ENCODE results near the gene PIK3R3. TPM values are rescaled to one million over a fixed set of nuclear protein-coding genes. Genes with fewer than 3 reads are reported as not detected.

The PIK3R3 gene
- total RNA-seq, 1 experiment from 2014 or later = 1.6 TPM

GRCh38 chr1:46010611-46011010 is 121.8 kb downstream of the PIK3R3 start (continued):
- no peak for TF ChIP-seq ELF1 (IDR thresholded peaks at IDR 0.05; ENCODE audit: borderline replicate concordance, low read depth)

- POLR2A ChIA-PET = no interaction called here
- DNase-seq (ENCODE audit: low read depth, low spot score) (no peak), ATAC-seq (no peak)
- H3K36me3 ChIP-seq (ENCODE audit: control insufficient read depth in 1 of 2, insufficient read depth in 2 of 2, low read length in 2 of 2) = peaks cover 19 to 22% of the 10 kb centered on the region in 2 experiments; a peak in 3 of 4 replicates
- no TSS peak for BruUV-seq (replicated peaks)
- H2AFZ ChIP-seq (ENCODE audit: low read depth, low read length, poor library complexity, severe bottlenecking) = no peak overlapping the region
- no peaks in the 10 kb centered on the region for H3K9me3 ChIP-seq (ENCODE audit: control insufficient read depth in 1 of 2, insufficient read depth in 1 of 2, low read depth in 1 of 2, low read length in 2 of 2)
- no peaks in the 10 kb centered on the region for H3K27me3 ChIP-seq (ENCODE audit: insufficient read depth, low read length)
- H3K4me3 ChIP-seq (replicated peaks in 1 of 2; ENCODE audit: low read depth in 1 of 2, low read length in 2 of 2) = no peak overlapping the region
- CTCF ChIA-PET = no interaction called here
- H4K20me1 ChIP-seq (ENCODE audit: insufficient read depth) = no peaks in the 10 kb centered on the region
- no peak overlapping the region for H3K9ac ChIP-seq (ENCODE audit: low read length)
- RAD21 ChIA-PET (ENCODE audit: low non-redundant PET in 1 of 2, low total read pairs in 2 of 2, uncharacterized antibody in 2 of 2, unreplicated experiment in 2 of 2) = no interaction called here
- H3K9me2 ChIP-seq (ENCODE audit: insufficient read depth) = no peaks in the 10 kb centered on the region
- H3K27ac ChIP-seq (ENCODE audit: low read depth, low read length) = no peak overlapping the region
- TF ChIP-seq POLR2A (IDR thresholded peaks at IDR 0.05; ENCODE audit: borderline replicate concordance, extremely low read depth, insufficient read depth, insufficient read length) (no peak), REST (IDR thresholded peaks at IDR 0.05; ENCODE audit: low read depth) (no peak), ZFX (IDR thresholded peaks at IDR 0.05) (no peak), ELF1 (IDR thresholded peaks at IDR 0.05; ENCODE audit: borderline replicate concordance, low read depth) (no peak)
- TF ChIP-seq, protein P1, sequence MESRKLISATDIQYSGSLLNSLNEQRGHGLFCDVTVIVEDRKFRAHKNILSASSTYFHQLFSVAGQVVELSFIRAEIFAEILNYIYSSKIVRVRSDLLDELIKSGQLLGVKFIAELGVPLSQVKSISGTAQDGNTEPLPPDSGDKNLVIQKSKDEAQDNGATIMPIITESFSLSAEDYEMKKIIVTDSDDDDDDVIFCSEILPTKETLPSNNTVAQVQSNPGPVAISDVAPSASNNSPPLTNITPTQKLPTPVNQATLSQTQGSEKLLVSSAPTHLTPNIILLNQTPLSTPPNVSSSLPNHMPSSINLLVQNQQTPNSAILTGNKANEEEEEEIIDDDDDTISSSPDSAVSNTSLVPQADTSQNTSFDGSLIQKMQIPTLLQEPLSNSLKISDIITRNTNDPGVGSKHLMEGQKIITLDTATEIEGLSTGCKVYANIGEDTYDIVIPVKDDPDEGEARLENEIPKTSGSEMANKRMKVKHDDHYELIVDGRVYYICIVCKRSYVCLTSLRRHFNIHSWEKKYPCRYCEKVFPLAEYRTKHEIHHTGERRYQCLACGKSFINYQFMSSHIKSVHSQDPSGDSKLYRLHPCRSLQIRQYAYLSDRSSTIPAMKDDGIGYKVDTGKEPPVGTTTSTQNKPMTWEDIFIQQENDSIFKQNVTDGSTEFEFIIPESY (IDR thresholded peaks at IDR 0.05; ENCODE audit: extremely low read depth, insufficient replicate concordance, low read length) = no peak
- TF ChIP-seq, protein P2, sequence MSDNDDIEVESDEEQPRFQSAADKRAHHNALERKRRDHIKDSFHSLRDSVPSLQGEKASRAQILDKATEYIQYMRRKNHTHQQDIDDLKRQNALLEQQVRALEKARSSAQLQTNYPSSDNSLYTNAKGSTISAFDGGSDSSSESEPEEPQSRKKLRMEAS (IDR thresholded peaks at IDR 0.05) = no peak
- intact Hi-C loops (cut with micrococcal nuclease) = no loop called here
- no peak overlapping the region for H3K4me2 ChIP-seq (ENCODE audit: low read length)
- H3K4me1 ChIP-seq (ENCODE audit: control insufficient read depth in 1 of 2, insufficient read depth in 2 of 2, low read length in 2 of 2) = no peaks in the 10 kb centered on the region
- no peaks in the 10 kb centered on the region for H3K79me2 ChIP-seq (ENCODE audit: insufficient read depth, low read length)
These were observed 123.8 kb downstream of the PIK3R3 start for GRCh38 chr1:46008585-46008984.
